H9 (cell line): ENCODE data around the gene EFHD2. TPM values are rescaled to one million over a fixed set of nuclear protein-coding genes. Genes with fewer than 3 reads are reported as not detected.

Experiments used
- DNase-seq: peaks from one replicate; pipeline ENCODE4 v3.0.0-alpha.2; 2017
- H2AFZ ChIP-seq: one replicate; pipeline ENCODE4 v1.6.1; 2013; ENCODE audit warnings: mild to moderate bottlenecking, low read length, control low read depth, moderate library complexity
- H2AK5ac ChIP-seq: 2 replicates; pipeline ENCODE4 v1.6.1; 2013; ENCODE audit warnings: low read length, control low read depth, mixed read lengths; ENCODE audit not compliant: insufficient read length
- H2BK120ac ChIP-seq: one replicate; pipeline ENCODE4 v1.6.1; 2013; ENCODE audit warnings: low read depth, mild to moderate bottlenecking, low read length, control low read depth, inconsistent platforms; ENCODE audit not compliant: poor library complexity, severe bottlenecking
- H2BK12ac ChIP-seq: 2 replicates; pipeline ENCODE4 v1.6.1; 2013; ENCODE audit warnings: low read length, control low read depth, mixed read lengths, low read depth; ENCODE audit not compliant: insufficient read length
- H2BK15ac ChIP-seq: 2 replicates; pipeline ENCODE4 v1.6.1; 2013; ENCODE audit warnings: low read depth, low read length, control low read depth
- H2BK20ac ChIP-seq: one replicate; pipeline ENCODE4 v1.6.1; 2013; ENCODE audit warnings: low read depth, mild to moderate bottlenecking, low read length, control low read depth, inconsistent platforms; ENCODE audit not compliant: poor library complexity, severe bottlenecking
- H2BK5ac ChIP-seq: 2 replicates; pipeline ENCODE4 v1.6.1; 2013; ENCODE audit warnings: low read length, control low read depth, mixed read lengths; ENCODE audit not compliant: insufficient read length
- H3K14ac ChIP-seq: 2 replicates; pipeline ENCODE4 v1.6.1; 2013; ENCODE audit warnings: low read length, control low read depth; ENCODE audit not compliant: insufficient read depth
- H3K18ac ChIP-seq: 2 replicates; pipeline ENCODE4 v1.6.1; 2013; ENCODE audit warnings: low read depth, mild to moderate bottlenecking, mixed read lengths, low read length, control low read depth; ENCODE audit not compliant: insufficient read length
- H3K23ac ChIP-seq: 2 replicates; pipeline ENCODE4 v1.6.1; 2013; ENCODE audit warnings: low read length, control low read depth, mixed read lengths, low read depth; ENCODE audit not compliant: insufficient read length
- H3K23me2 ChIP-seq: 2 replicates; pipeline ENCODE4 v1.6.1; 2013; ENCODE audit warnings: low read depth, mild to moderate bottlenecking, mixed read lengths, low read length, control low read depth; ENCODE audit not compliant: insufficient read length, poor library complexity, severe bottlenecking
- H3K27ac ChIP-seq: 2 replicates; pipeline ENCODE4 v1.5.1; 2013; ENCODE audit warnings: low read length, control low read depth, mixed read lengths, low read depth; ENCODE audit not compliant: insufficient read length
- H3K27me3 ChIP-seq: 2 replicates; pipeline ENCODE4 v1.6.1; 2013; ENCODE audit warnings: low read length, control low read depth, inconsistent platforms; ENCODE audit not compliant: insufficient read depth
- H3K4ac ChIP-seq: 2 replicates; pipeline ENCODE4 v1.6.1; 2013; ENCODE audit warnings: low read depth, mild to moderate bottlenecking, control low read depth, inconsistent platforms, low read length, moderate library complexity
- H3K4me1 ChIP-seq: 2 replicates; pipeline ENCODE4 v1.6.1; 2013; ENCODE audit warnings: low read length, control low read depth, inconsistent platforms; ENCODE audit not compliant: insufficient read depth
- H3K4me2 ChIP-seq: 2 replicates; pipeline ENCODE4 v1.6.1; 2013; ENCODE audit warnings: low read length, control low read depth, mixed read lengths; ENCODE audit not compliant: insufficient read length, insufficient read depth
- H3K56ac ChIP-seq: 2 replicates; pipeline ENCODE4 v1.6.1; 2013; ENCODE audit warnings: low read depth, mild to moderate bottlenecking, mixed read lengths, low read length, control low read depth; ENCODE audit not compliant: insufficient read length
- H3K79me1 ChIP-seq: 2 replicates; pipeline ENCODE4 v1.6.1; 2013; ENCODE audit warnings: low read depth, mild to moderate bottlenecking, moderate library complexity, low read length, control low read depth, inconsistent platforms; ENCODE audit not compliant: insufficient read depth, poor library complexity, severe bottlenecking
- H3K79me2 ChIP-seq: 2 replicates; pipeline ENCODE4 v1.6.1; 2013; ENCODE audit warnings: low read length, control low read depth, inconsistent platforms; ENCODE audit not compliant: insufficient read depth
- H3K9ac ChIP-seq: 2 replicates; pipeline ENCODE4 v1.6.1; 2013; ENCODE audit warnings: low read length, control low read depth, mixed read lengths; ENCODE audit not compliant: insufficient read length; ENCODE audit errors: extremely low read depth
- H3K9me3 ChIP-seq: one replicate; pipeline ENCODE4 v1.6.1; 2013; ENCODE audit warnings: low read depth, low read length, inconsistent platforms; ENCODE audit not compliant: control insufficient read depth
- H3T11ph ChIP-seq: one replicate; pipeline ENCODE4 v1.6.1; 2013; ENCODE audit warnings: mild to moderate bottlenecking, low read length, control low read depth, inconsistent platforms
- H4K20me1 ChIP-seq: one replicate; pipeline ENCODE4 v1.6.1; 2013; ENCODE audit not compliant: control insufficient read depth, insufficient read length, insufficient read depth
- H4K5ac ChIP-seq: 2 replicates; pipeline ENCODE4 v1.6.1; 2013; ENCODE audit warnings: low read depth, mild to moderate bottlenecking, mixed read lengths, low read length, control low read depth; ENCODE audit not compliant: insufficient read length
- H4K8ac ChIP-seq: replicated peaks from 2 replicates; pipeline ENCODE4 v1.6.1; 2013; ENCODE audit warnings: low read length, control low read depth, mixed read lengths, low read depth; ENCODE audit not compliant: insufficient read length
- H4K91ac ChIP-seq: 2 replicates; pipeline ENCODE4 v1.6.1; 2013; ENCODE audit warnings: low read depth, mild to moderate bottlenecking, moderate library complexity, mixed read lengths, low read length, control low read depth; ENCODE audit not compliant: insufficient read length
- H3K27ac Mint-ChIP-seq, 3 experiments: 2 replicates in 2 of 3; 3 replicates in 1 of 3; pipeline ENCODE4 v1.8.0; 2020 to 2021; ENCODE audit warnings: mixed read lengths in 3 of 3, mild to moderate bottlenecking in 1 of 3, moderate library complexity in 1 of 3
- H3K27me3 Mint-ChIP-seq: 2 replicates; pipeline ENCODE4 v1.8.0; 2021; ENCODE audit warnings: low read depth, mild to moderate bottlenecking, moderate library complexity, mixed read lengths
- H3K36me3 Mint-ChIP-seq, 3 experiments: 2 replicates in 2 of 3; 3 replicates in 1 of 3; pipeline ENCODE4 v1.8.0; 2020 to 2021; ENCODE audit warnings: low read depth in 3 of 3, mixed read lengths in 3 of 3; ENCODE audit not compliant: insufficient read depth in 1 of 3
- H3K4me1 Mint-ChIP-seq, 2 experiments: 2 replicates each; pipeline ENCODE4 v1.8.0; 2020; ENCODE audit warnings: mixed read lengths in 2 of 2
- H3K4me3 Mint-ChIP-seq, 2 experiments: 2 replicates in 1 of 2; 3 replicates in 1 of 2; pipeline ENCODE4 v1.8.0; 2020 to 2021; ENCODE audit warnings: mild to moderate bottlenecking in 2 of 2, mixed read lengths in 2 of 2, moderate library complexity in 1 of 2
- H3K9me3 Mint-ChIP-seq, 2 experiments: 2 replicates in 1 of 2; 3 replicates in 1 of 2; pipeline ENCODE4 v1.8.0; 2020; ENCODE audit warnings: mild to moderate bottlenecking in 2 of 2, mixed read lengths in 2 of 2, moderate library complexity in 1 of 2
- CTCF ChIP-seq: fragments of 200-600 bp; sonication (generic); conservative IDR thresholded peaks from 3 replicates; pipeline ENCODE4 v1.8.0; 2021; ENCODE audit warnings: antibody characterized with exemption, mild to moderate bottlenecking
- WGBS: extraction: QIAGEN DNeasy Blood & Tissue Kit; methylation state at CpG from one replicate; pipeline ENCODE4 v1.1.7; 2013; ENCODE audit warnings: missing lambda C conversion rate, low lambda C conversion rate, mixed read lengths; ENCODE audit not compliant: insufficient read length; ENCODE audit errors: extremely low coverage; 5-methylcytosine and 5-hydroxymethylcytosine counted together
- total RNA-seq: library from RNA; stranded (reverse); gene quantifications from 2 replicates; pipeline ENCODE4 v1.2.1, GENCODE V29; 2021

Gene EFHD2
- total RNA-seq, 1 experiment from 2014 or later, result 16.5 TPM

- no peak overlapping the region for H3K56ac ChIP-seq
- no peak for TF ChIP-seq CTCF
- no peak overlapping the region for H2BK12ac ChIP-seq
- H3K9me3 Mint-ChIP-seq, result no peaks in the 10 kb centered on the region; a peak in 1 of 5 replicates
- no peak overlapping the region for H2BK15ac ChIP-seq
- H2AK5ac ChIP-seq, result no peak overlapping the region
- peaks cover 10% of the 10 kb centered on the region; the same call in 1 of the 2 replicates for H3K4me1 ChIP-seq
- no peak overlapping the region for H3T11ph ChIP-seq
- no peak overlapping the region for H3K4me2 ChIP-seq
- H2BK5ac ChIP-seq, result no peak overlapping the region
- H4K20me1 ChIP-seq, result peaks cover 2% of the 10 kb centered on the region
- no peak overlapping the region; a peak in 1 of 5 replicates for H3K4me3 Mint-ChIP-seq
- no peaks in the 10 kb centered on the region for H3K79me2 ChIP-seq
- no peak overlapping the region for H2AFZ ChIP-seq
- H3K4me1 Mint-ChIP-seq, result peaks cover 74 to 89% of the 10 kb centered on the region in 2 experiments
- H3K79me1 ChIP-seq, result no peaks in the 10 kb centered on the region
- no peak overlapping the region for H3K27ac Mint-ChIP-seq
- no CpG with 5 or more reads among the region's 12 CpGs for WGBS
- H4K5ac ChIP-seq, result no peak overlapping the region
- H3K9me3 ChIP-seq, result no peaks in the 10 kb centered on the region
- H3K4ac ChIP-seq, result no peak overlapping the region
- no peak overlapping the region for H2BK120ac ChIP-seq
- no peak overlapping the region for H3K14ac ChIP-seq
- H3K18ac ChIP-seq, result no peak overlapping the region
- no peak overlapping the region for H2BK20ac ChIP-seq
- H4K91ac ChIP-seq, result no peak overlapping the region
- H3K36me3 Mint-ChIP-seq, result no peaks in the 10 kb centered on the region; a peak in 1 of 7 replicates
- H3K9ac ChIP-seq, result no peak overlapping the region
- no peak overlapping the region for H4K8ac ChIP-seq
- H3K23ac ChIP-seq, result no peak overlapping the region
- peaks cover 86% of the 10 kb centered on the region for H3K27me3 Mint-ChIP-seq
- H3K27me3 ChIP-seq, result peaks cover 21% of the 10 kb centered on the region; the same call in 1 of the 2 replicates
- DNase-seq, result no peak
- H3K23me2 ChIP-seq, result peaks cover 2% of the 10 kb centered on the region
- no peak overlapping the region for H3K27ac ChIP-seq
Observed at GRCh38 chr1:15381805-15382204, 27.9 kb upstream of the EFHD2 start.
